ENCODE data around the gene TACR2. TPM values are rescaled to one million over a fixed set of nuclear protein-coding genes. Genes with fewer than 3 reads are reported as not detected.

The TACR2 gene
- total RNA-seq = 0.17 and 0.26 TPM in 2 replicates
- 0.10 and 0.15 TPM in 2 replicates for polyA plus RNA-seq
- 0.20 and 0.26 TPM in 2 replicates for polyA plus RNA-seq (2012)
- polyA minus RNA-seq (ENCODE audit: low replicate concordance) = not detected in 2 replicates

- H2AFZ ChIP-seq (ENCODE audit: low read length) = no peak within 1 kb of the TSS
Observed at GRCh38 chr10:69416695-69417094, at the start of gene TACR2. Gene TACR2, minus strand, starts transcription at chr10:69416918. Its CDS starts 595 bp downstream, at chr10:69416323.

DNA sequence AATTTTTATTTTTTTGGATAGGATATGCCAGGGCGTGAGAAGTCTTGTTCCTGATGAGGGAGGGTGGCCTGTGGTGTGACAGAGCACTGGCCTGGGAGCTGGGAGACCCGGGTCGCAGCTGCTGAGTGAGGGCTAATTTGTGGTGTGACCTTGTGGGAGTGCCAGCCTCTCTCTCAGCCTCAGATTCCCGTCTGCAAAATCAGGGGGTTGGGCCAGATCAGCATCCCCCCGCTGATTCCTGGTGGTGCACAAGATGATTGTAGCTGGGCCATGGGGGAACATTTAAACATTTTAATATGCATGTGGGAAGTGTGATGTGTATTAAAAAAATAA, 49.4 kb upstream of the TACR2 start:
- no peak overlapping the region for H2AFZ ChIP-seq (ENCODE audit: low read length)

More at GRCh38 chr10:69416695-69417094, at the start of gene TACR2:
- no peak for TF ChIP-seq CTCF (conservative IDR thresholded peaks at IDR 0.05 in 1 of 2, IDR thresholded peaks at IDR 0.05 in 1 of 2; ENCODE audit: low read depth in 1 of 2, low read length in 2 of 2)
- Histone ChIP-seq H3K4me1 (ENCODE audit: control insufficient read depth, extremely low read depth, insufficient read depth, low read length) (no peaks in the 10 kb centered on the region), H3K36me3 (ENCODE audit: control insufficient read depth, insufficient read depth, low read length) (no peaks in the 10 kb centered on the region), H3K4me3 (replicated peaks in 1 of 4; ENCODE audit: control extremely low read depth in 1 of 4, insufficient read depth in 1 of 4, low read depth in 3 of 4, low read length in 4 of 4) (no peak within 1 kb of the TSS), H3K9me3 (ENCODE audit: control insufficient read depth, insufficient read depth, low read depth, low read length) (no peaks in the 10 kb centered on the region), H3K27me3 (ENCODE audit: control insufficient read depth, insufficient read depth, low read length) (peaks cover 3% of the 10 kb centered on the region), H3K9ac (ENCODE audit: insufficient read depth, low read length) (no peak within 1 kb of the TSS), H4K20me1 (ENCODE audit: control insufficient read depth, extremely low read depth, insufficient read depth, low read length) (no peaks in the 10 kb centered on the region), H3K27ac (ENCODE audit: insufficient read depth, low read length) (no peak within 1 kb of the TSS), H3K79me2 (ENCODE audit: control insufficient read depth, insufficient read depth, low read length) (no peaks in the 10 kb centered on the region), H3K4me2 (ENCODE audit: extremely low read depth, insufficient read depth, low read length) (no peak within 1 kb of the TSS)
- no peak for DNase-seq (ENCODE audit: low read depth in 2 of 2)

GRCh38 chr10:69465457-69466157, 48.9 kb upstream of the TACR2 start:
- Histone ChIP-seq H3K36me3 (ENCODE audit: control insufficient read depth, insufficient read depth, low read length) (no peaks in the 10 kb centered on the region), H2AFZ (ENCODE audit: low read length) (no peak overlapping the region), H3K9me3 (ENCODE audit: control insufficient read depth, insufficient read depth, low read depth, low read length) (no peaks in the 10 kb centered on the region), H3K9ac (ENCODE audit: insufficient read depth, low read length) (no peak overlapping the region), H3K27me3 (ENCODE audit: control insufficient read depth, insufficient read depth, low read length) (peaks cover 5% of the 10 kb centered on the region), H3K4me1 (ENCODE audit: control insufficient read depth, extremely low read depth, insufficient read depth, low read length) (no peaks in the 10 kb centered on the region), H4K20me1 (ENCODE audit: control insufficient read depth, extremely low read depth, insufficient read depth, low read length) (no peaks in the 10 kb centered on the region), H3K27ac (ENCODE audit: insufficient read depth, low read length) (no peak overlapping the region), H3K4me2 (ENCODE audit: extremely low read depth, insufficient read depth, low read length) (no peak overlapping the region), H3K79me2 (ENCODE audit: control insufficient read depth, insufficient read depth, low read length) (no peaks in the 10 kb centered on the region), H3K4me3 (replicated peaks in 1 of 4; ENCODE audit: control extremely low read depth in 1 of 4, insufficient read depth in 1 of 4, low read depth in 3 of 4, low read length in 4 of 4) (no peak overlapping the region)
- no peak for DNase-seq (ENCODE audit: low read depth in 2 of 2)
- TF ChIP-seq CTCF (conservative IDR thresholded peaks at IDR 0.05 in 1 of 2, IDR thresholded peaks at IDR 0.05 in 1 of 2; ENCODE audit: low read depth in 1 of 2, low read length in 2 of 2) (no peak), EZH2 (IDR thresholded peaks at IDR 0.05; ENCODE audit: low read length, missing control alignments) (no peak)

More for the DNA sequence above, 49.4 kb upstream of the TACR2 start:
- H3K27me3 ChIP-seq (ENCODE audit: control insufficient read depth, insufficient read depth, low read length) = peaks cover 7% of the 10 kb centered on the region
- no peak overlapping the region for H3K4me2 ChIP-seq (ENCODE audit: extremely low read depth, insufficient read depth, low read length)
- H3K27ac ChIP-seq (ENCODE audit: insufficient read depth, low read length) = no peak overlapping the region
- H3K79me2 ChIP-seq (ENCODE audit: control insufficient read depth, insufficient read depth, low read length) = no peaks in the 10 kb centered on the region
- H3K9me3 ChIP-seq (ENCODE audit: control insufficient read depth, insufficient read depth, low read depth, low read length) = no peaks in the 10 kb centered on the region
- no peaks in the 10 kb centered on the region for H4K20me1 ChIP-seq (ENCODE audit: control insufficient read depth, extremely low read depth, insufficient read depth, low read length)
- no peaks in the 10 kb centered on the region for H3K4me1 ChIP-seq (ENCODE audit: control insufficient read depth, extremely low read depth, insufficient read depth, low read length)
- no peak overlapping the region for H3K4me3 ChIP-seq (replicated peaks in 1 of 4; ENCODE audit: control extremely low read depth in 1 of 4, insufficient read depth in 1 of 4, low read depth in 3 of 4, low read length in 4 of 4)
- H3K36me3 ChIP-seq (ENCODE audit: control insufficient read depth, insufficient read depth, low read length) = no peaks in the 10 kb centered on the region
- no peak for TF ChIP-seq EZH2 (IDR thresholded peaks at IDR 0.05; ENCODE audit: low read length, missing control alignments)
- TF ChIP-seq CTCF (conservative IDR thresholded peaks at IDR 0.05 in 1 of 2, IDR thresholded peaks at IDR 0.05 in 1 of 2; ENCODE audit: low read depth in 1 of 2, low read length in 2 of 2) = no peak
- DNase-seq (ENCODE audit: low read depth in 2 of 2) = no peak
- no peak overlapping the region for H3K9ac ChIP-seq (ENCODE audit: insufficient read depth, low read length)
